HepG2 (cell line): ENCODE results near the gene AFG1L. TPM values are rescaled to one million over a fixed set of nuclear protein-coding genes. Genes with fewer than 3 reads are reported as not detected.

Source experiments
- ATAC-seq: fragments of 200-7000 bp; cut with Tn5 transposase; 3 replicates; pipeline ENCODE4 v1.9.1; 2020; ENCODE audit warnings: mild to moderate bottlenecking, moderate library complexity
- BruUV-seq: library from RNA; stranded (reverse); fragments of 400-500 nt; replicated peaks from 2 replicates; lab custom pipeline; 2021; lab: Mats Ljungman, UMichigan
- CTCF ChIA-PET: fragments of 300-600 bp; formaldehyde crosslinking; extraction: SDS; loops from one replicate; lab custom pipeline; 2021; ENCODE audit warnings: low total read pairs, inconsistent platforms, low intra/inter-chr PET ratio; lab: Yijun Ruan, JAX
- POLR2A ChIA-PET: fragments of 350-600 bp; sonication (Branson Sonifier 250); formaldehyde crosslinking; loops from one replicate; lab custom pipeline; 2020; ENCODE audit warnings: antibody characterized with exemption, inconsistent platforms; lab: Yijun Ruan, JAX
- DNase-seq: peaks from one replicate; pipeline ENCODE4 v3.0.0-alpha.2; 2015; ENCODE audit warnings: low spot score
- FAIRE-seq: peaks from 3 replicates; lab custom pipeline; 2011; peaks lifted over from hg19 to GRCh38; lab: Jason Lieb, UNC
- H2AFZ ChIP-seq: one replicate; pipeline ENCODE4 v1.6.1; 2011; ENCODE audit warnings: low read length, inconsistent platforms
- H3K27ac ChIP-seq: fragments of 300-600 bp; 3 replicates; pipeline ENCODE4 v1.8.0; 2011; ENCODE audit warnings: mixed run types, mild to moderate bottlenecking, mixed read lengths, low read length, inconsistent platforms; ENCODE audit not compliant: insufficient read depth; ENCODE audit errors: extremely low read length
- H3K27me3 ChIP-seq, 2 experiments: fragments of 200-600 bp in 1 of 2; 2 replicates in 1 of 2; 3 replicates in 1 of 2; pipeline versions ENCODE4 v1.6.0 to v1.8.0; 2011; ENCODE audit warnings: low read length in 2 of 2, mild to moderate bottlenecking in 2 of 2, moderate library complexity in 2 of 2, inconsistent platforms in 1 of 2; ENCODE audit not compliant: insufficient read depth in 2 of 2, control insufficient read depth in 1 of 2
- H3K36me3 ChIP-seq, 2 experiments: fragments of 200-600 bp in 1 of 2; replicated peaks in 1 of 2; 2 replicates in 1 of 2; 3 replicates in 1 of 2; pipeline versions ENCODE4 v1.5.1 to v1.8.0; 2011; ENCODE audit warnings: low read length in 2 of 2, inconsistent platforms in 1 of 2; ENCODE audit not compliant: insufficient read depth in 2 of 2, control insufficient read depth in 1 of 2
- H3K4me1 ChIP-seq: 2 replicates; pipeline ENCODE4 v1.5.1; 2012; ENCODE audit warnings: low read length, inconsistent platforms; ENCODE audit not compliant: insufficient read depth
- H3K4me2 ChIP-seq: 2 replicates; pipeline ENCODE4 v1.6.0; 2011; ENCODE audit warnings: low read depth, low read length, inconsistent platforms
- H3K4me3 ChIP-seq, 3 experiments: fragments of 200-600 bp in 1 of 3; sonication (generic), shearing (Covaris generic) in 1 of 3; replicated peaks in 1 of 3; 2 replicates each; pipeline ENCODE4 v1.5.1; 2011 to 2016; ENCODE audit warnings: low read length in 3 of 3, inconsistent platforms in 2 of 3, low read depth in 2 of 3, mild to moderate bottlenecking in 2 of 3, control low read depth in 1 of 3, mixed read lengths in 1 of 3; ENCODE audit not compliant: insufficient read depth in 1 of 3
- H3K79me2 ChIP-seq: one replicate; pipeline ENCODE4 v1.6.1; 2011; ENCODE audit warnings: low read length, inconsistent platforms; ENCODE audit not compliant: insufficient read depth
- H3K9ac ChIP-seq: 2 replicates; pipeline ENCODE4 v1.6.0; 2011; ENCODE audit warnings: mild to moderate bottlenecking, low read depth, low read length, inconsistent platforms; ENCODE audit not compliant: insufficient read depth
- H3K9me3 ChIP-seq: 2 replicates; pipeline ENCODE4 v1.5.1; 2012; ENCODE audit warnings: mild to moderate bottlenecking, low read length
- H4K20me1 ChIP-seq: 2 replicates; pipeline ENCODE4 v1.6.0; 2011; ENCODE audit warnings: inconsistent platforms, mild to moderate bottlenecking, low read length, moderate library complexity; ENCODE audit not compliant: insufficient read depth
- CHD2 ChIP-seq: IDR thresholded peaks from 2 replicates; pipeline ENCODE4 v1.6.1; 2011; ENCODE audit warnings: low read depth, low read length, improper control_type of control experiment
- EED ChIP-seq: sonication (generic); formaldehyde crosslinking; IDR thresholded peaks from 2 replicates; pipeline ENCODE4 v1.5.0; 2020; ENCODE audit warnings: mild to moderate bottlenecking, missing genetic modification reagents
- NFATC3 ChIP-seq: sonication (generic); formaldehyde crosslinking; IDR thresholded peaks from 2 replicates; pipeline ENCODE4 v1.5.1; 2020; ENCODE audit warnings: mild to moderate bottlenecking, missing genetic modification reagents
- RAD21 ChIP-seq: fragments of 450-650 bp; formaldehyde crosslinking; IDR thresholded peaks from 2 replicates; pipeline ENCODE4 v1.5.0; 2020; ENCODE audit warnings: mild to moderate bottlenecking
- RARA ChIP-seq: IDR thresholded peaks from 2 replicates; pipeline ENCODE4 v1.6.1; 2016; ENCODE audit warnings: missing genetic modification reagents, missing compliant biosample characterization
- SMC3 ChIP-seq: IDR thresholded peaks from 2 replicates; pipeline ENCODE4 v1.6.1; 2011; ENCODE audit warnings: low read length, improper control_type of control experiment
- STAG1 ChIP-seq: sonication (generic); formaldehyde crosslinking; IDR thresholded peaks from 2 replicates; pipeline ENCODE4 v1.4.0; 2020; ENCODE audit warnings: missing genetic modification reagents
- TEAD3 ChIP-seq: optimal IDR thresholded peaks from 2 replicates; pipeline ENCODE3; 2016; ENCODE audit warnings: borderline replicate concordance
- ZNF230 ChIP-seq: sonication (generic); formaldehyde crosslinking; IDR thresholded peaks from 2 replicates; pipeline ENCODE4 v1.4.0; 2020; ENCODE audit warnings: mild to moderate bottlenecking, missing genetic modification reagents
- ZNF484 ChIP-seq: sonication (generic); formaldehyde crosslinking; IDR thresholded peaks from 2 replicates; pipeline ENCODE4 v1.5.1; 2020; ENCODE audit warnings: mild to moderate bottlenecking, low read depth, missing genetic modification reagents, borderline replicate concordance
- ZNF687 ChIP-seq: sonication (generic); formaldehyde crosslinking; IDR thresholded peaks from 2 replicates; pipeline ENCODE4 v1.5.1; 2020; ENCODE audit warnings: mild to moderate bottlenecking, missing genetic modification reagents, moderate library complexity
- WGBS: methylation state at CpG from one replicate; pipeline ENCODE4 v1.1.6; 2017; ENCODE audit warnings: low lambda C conversion rate; 5-methylcytosine and 5-hydroxymethylcytosine counted together
- in situ Hi-C: cut with HindIII; loops from 2 replicates; pipeline ENCODE4 v1.10.0; 2017; ENCODE audit warnings: low pct_unique_long_range_greater_than_20kb; ENCODE audit not compliant: extremely low pct_ligation_motif_present
- intact Hi-C: fragments of 100-400 bp; cut with micrococcal nuclease; formaldehyde crosslinking; loops from one replicate; pipeline ENCODE4 v1.10.0; 2022; ENCODE audit not compliant: unreplicated experiment
- polyA plus RNA-seq, 8 experiments: library from polyadenylated mRNA; depleted of rRNA in 3 of 8; stranded (reverse) in 7 of 8; unstranded in 1 of 8; fragments of >200 nt; fragmentation: Illumina TruSeq in 4 of 8; extraction: Trizol in 4 of 8; gene quantifications; 2 replicates each; pipeline versions ENCODE4 v1.2.1 to v1.2.3, GENCODE V29; 2011 to 2016; ENCODE audit warnings: low read depth in 4 of 8, missing spikeins in 1 of 8, mixed read lengths in 1 of 8; ENCODE audit not compliant: insufficient read depth in 1 of 8
- total RNA-seq, 5 experiments: library from RNA; depleted of rRNA; stranded (reverse); fragments of >200 nt; fragmentation: Illumina TruSeq; extraction: Trizol; gene quantifications; 2 replicates each; pipeline ENCODE4 v1.2.3, GENCODE V29; 2016; ENCODE audit warnings: low read depth in 1 of 5
- TF ChIP-seq, protein P1 (sequence below): sonication (generic); formaldehyde crosslinking; IDR thresholded peaks from 2 replicates; pipeline ENCODE4 v1.4.0; 2020; ENCODE audit warnings: missing genetic modification reagents, mild to moderate bottlenecking, borderline replicate concordance
- TF ChIP-seq, protein P2 (sequence below): IDR thresholded peaks from 2 replicates; pipeline ENCODE4 v1.6.1; 2016; ENCODE audit warnings: low read depth
- TF ChIP-seq, protein P3 (sequence below): sonication (generic); formaldehyde crosslinking; IDR thresholded peaks from 2 replicates; pipeline ENCODE4 v1.5.0; 2020; ENCODE audit warnings: mild to moderate bottlenecking, missing genetic modification reagents, moderate library complexity
- TF ChIP-seq, protein P4 (sequence below): sonication (generic); formaldehyde crosslinking; IDR thresholded peaks from 2 replicates; pipeline ENCODE4 v1.8.1; 2022; ENCODE audit warnings: mild to moderate bottlenecking, missing genetic modification reagents

AFG1L gene
- total and polyA plus RNA-seq, 2 of the 13 experiments (the other 11 are each of a cell fraction or from before 2014, with no cell fraction given) = 3.1 to 14.0 TPM

DNA sequence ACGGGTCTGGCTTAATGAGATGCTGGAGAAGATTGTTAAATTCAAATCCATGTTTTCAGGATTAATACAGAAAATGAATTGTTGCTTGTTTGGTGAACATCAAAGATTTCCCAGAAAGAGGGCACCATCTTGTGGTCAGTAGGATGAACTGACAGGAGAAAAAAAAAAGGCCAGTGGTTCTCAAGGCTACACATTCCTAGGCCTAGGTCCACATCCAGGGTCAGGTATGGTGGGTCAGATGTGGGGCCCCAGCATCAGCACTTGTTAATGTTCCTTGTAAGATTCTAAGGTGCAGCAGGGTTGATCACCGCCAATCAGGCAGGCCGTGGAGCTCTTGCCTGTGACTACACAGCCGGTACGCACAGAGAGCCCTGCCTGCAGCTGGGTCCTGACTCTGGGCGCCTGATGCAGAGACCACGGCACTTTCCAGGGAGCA lies 231.9 kb downstream of the AFG1L start:
- peak; percentile 62 for FAIRE-seq
- H3K4me3 ChIP-seq = no peak overlapping the region
- POLR2A ChIA-PET = no interaction called here
- CTCF ChIA-PET = interaction anchor here (0.8 to 1.5 kb wide), 2 partner anchors 411 to 413 kb away, joined by 3 to 26 read pairs; no protein-coding TSS in a partner anchor
- peaks cover 6% of the 10 kb centered on the region; the same call in 1 of the 2 replicates for H3K4me1 ChIP-seq
- H3K9me3 ChIP-seq = no peaks in the 10 kb centered on the region
- no peaks in the 10 kb centered on the region for H4K20me1 ChIP-seq
- no peak overlapping the region for H3K27ac ChIP-seq
- H3K4me2 ChIP-seq = no peak overlapping the region
- BruUV-seq = no TSS peak
- whole genome bisulfite sequencing = 50% methylated on average over 2 of the region's 7 CpGs
- ATAC-seq = peak; percentile 79
- H3K36me3 ChIP-seq = peaks cover 2 to 5% of the 10 kb centered on the region in 2 experiments; a peak in 2 of 5 replicates
- H2AFZ ChIP-seq = no peak overlapping the region
- H3K9ac ChIP-seq = no peak overlapping the region
- no peaks in the 10 kb centered on the region for H3K79me2 ChIP-seq
- intact Hi-C loops = loop anchor here (1.0 to 10.0 kb wide), 2 partner anchors 413 to 552 kb away; no protein-coding TSS in a partner anchor
- H3K27me3 ChIP-seq = no peaks in the 10 kb centered on the region
- in situ Hi-C loops = loop anchor here (5.0 kb wide), 1 partner anchor 414 kb away; no protein-coding TSS in a partner anchor
- peak; percentile 55 for DNase-seq
- TF ChIP-seq SMC3 = peak; percentile 70
- peak; percentile 86 for TF ChIP-seq STAG1 (CRISPR knock-in tag)
- TF ChIP-seq, protein P1, sequence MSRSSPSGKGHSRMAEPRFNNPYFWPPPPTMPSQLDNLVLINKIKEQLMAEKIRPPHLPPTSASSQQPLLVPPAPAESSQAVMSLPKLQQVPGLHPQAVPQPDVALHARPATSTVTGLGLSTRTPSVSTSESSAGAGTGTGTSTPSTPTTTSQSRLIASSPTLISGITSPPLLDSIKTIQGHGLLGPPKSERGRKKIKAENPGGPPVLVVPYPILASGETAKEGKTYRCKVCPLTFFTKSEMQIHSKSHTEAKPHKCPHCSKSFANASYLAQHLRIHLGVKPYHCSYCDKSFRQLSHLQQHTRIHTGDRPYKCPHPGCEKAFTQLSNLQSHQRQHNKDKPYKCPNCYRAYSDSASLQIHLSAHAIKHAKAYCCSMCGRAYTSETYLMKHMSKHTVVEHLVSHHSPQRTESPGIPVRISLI (CRISPR knock-in tag) = peak; percentile 83
- peak; percentile 42 for TF ChIP-seq TEAD3 (CRISPR knock-in tag)
- no peak for TF ChIP-seq NFATC3 (CRISPR knock-in tag)
- TF ChIP-seq RAD21 (CRISPR knock-in tag) = 0 out of 2 replicates have a peak, but pooled peaks have one; percentile 25
- TF ChIP-seq EED (CRISPR knock-in tag) = no peak
- TF ChIP-seq ZNF687 (CRISPR knock-in tag) = peak; percentile 12; the same call in 1 of the 2 replicates
- TF ChIP-seq, protein P2, sequence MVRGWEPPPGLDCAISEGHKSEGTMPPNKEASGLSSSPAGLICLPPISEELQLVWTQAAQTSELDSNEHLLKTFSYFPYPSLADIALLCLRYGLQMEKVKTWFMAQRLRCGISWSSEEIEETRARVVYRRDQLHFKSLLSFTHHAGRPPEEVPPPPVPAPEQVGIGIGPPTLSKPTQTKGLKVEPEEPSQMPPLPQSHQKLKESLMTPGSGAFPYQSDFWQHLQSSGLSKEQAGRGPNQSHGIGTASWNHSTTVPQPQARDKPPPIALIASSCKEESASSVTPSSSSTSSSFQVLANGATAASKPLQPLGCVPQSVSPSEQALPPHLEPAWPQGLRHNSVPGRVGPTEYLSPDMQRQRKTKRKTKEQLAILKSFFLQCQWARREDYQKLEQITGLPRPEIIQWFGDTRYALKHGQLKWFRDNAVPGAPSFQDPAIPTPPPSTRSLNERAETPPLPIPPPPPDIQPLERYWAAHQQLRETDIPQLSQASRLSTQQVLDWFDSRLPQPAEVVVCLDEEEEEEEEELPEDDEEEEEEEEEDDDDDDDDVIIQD (CRISPR knock-in tag) = no peak
- TF ChIP-seq ZNF484 (CRISPR knock-in tag) = no peak
- TF ChIP-seq ZNF230 = peak; percentile 46; the same call in 1 of the 2 replicates
- TF ChIP-seq, protein P3, sequence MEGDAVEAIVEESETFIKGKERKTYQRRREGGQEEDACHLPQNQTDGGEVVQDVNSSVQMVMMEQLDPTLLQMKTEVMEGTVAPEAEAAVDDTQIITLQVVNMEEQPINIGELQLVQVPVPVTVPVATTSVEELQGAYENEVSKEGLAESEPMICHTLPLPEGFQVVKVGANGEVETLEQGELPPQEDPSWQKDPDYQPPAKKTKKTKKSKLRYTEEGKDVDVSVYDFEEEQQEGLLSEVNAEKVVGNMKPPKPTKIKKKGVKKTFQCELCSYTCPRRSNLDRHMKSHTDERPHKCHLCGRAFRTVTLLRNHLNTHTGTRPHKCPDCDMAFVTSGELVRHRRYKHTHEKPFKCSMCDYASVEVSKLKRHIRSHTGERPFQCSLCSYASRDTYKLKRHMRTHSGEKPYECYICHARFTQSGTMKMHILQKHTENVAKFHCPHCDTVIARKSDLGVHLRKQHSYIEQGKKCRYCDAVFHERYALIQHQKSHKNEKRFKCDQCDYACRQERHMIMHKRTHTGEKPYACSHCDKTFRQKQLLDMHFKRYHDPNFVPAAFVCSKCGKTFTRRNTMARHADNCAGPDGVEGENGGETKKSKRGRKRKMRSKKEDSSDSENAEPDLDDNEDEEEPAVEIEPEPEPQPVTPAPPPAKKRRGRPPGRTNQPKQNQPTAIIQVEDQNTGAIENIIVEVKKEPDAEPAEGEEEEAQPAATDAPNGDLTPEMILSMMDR (CRISPR knock-in tag) = peak; percentile 82
- TF ChIP-seq, protein P4, sequence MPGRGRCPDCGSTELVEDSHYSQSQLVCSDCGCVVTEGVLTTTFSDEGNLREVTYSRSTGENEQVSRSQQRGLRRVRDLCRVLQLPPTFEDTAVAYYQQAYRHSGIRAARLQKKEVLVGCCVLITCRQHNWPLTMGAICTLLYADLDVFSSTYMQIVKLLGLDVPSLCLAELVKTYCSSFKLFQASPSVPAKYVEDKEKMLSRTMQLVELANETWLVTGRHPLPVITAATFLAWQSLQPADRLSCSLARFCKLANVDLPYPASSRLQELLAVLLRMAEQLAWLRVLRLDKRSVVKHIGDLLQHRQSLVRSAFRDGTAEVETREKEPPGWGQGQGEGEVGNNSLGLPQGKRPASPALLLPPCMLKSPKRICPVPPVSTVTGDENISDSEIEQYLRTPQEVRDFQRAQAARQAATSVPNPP (CRISPR knock-in tag) = no peak
- TF ChIP-seq RARA (CRISPR knock-in tag) = no peak
- no peak for TF ChIP-seq CHD2
